HL-60 (cell line): ENCODE measurements around the gene CBFA2T2.

ENCODE experiments used
- DNase-seq, 2 experiments: peaks; one replicate each; pipeline ENCODE4 v3.0.0-alpha.2; 2010 to 2020; ENCODE audit warnings: low read depth in 1 of 2, low spot score in 1 of 2
- H3K27ac ChIP-seq: fragments of 250-450 bp; sonication (Bioruptor Pico); replicated peaks from 2 replicates; pipeline ENCODE4 v1.5.1; 2020; ENCODE audit warnings: mild to moderate bottlenecking, moderate library complexity
- H3K27me3 ChIP-seq: fragments of 250-450 bp; sonication (Bioruptor Pico); 2 replicates; pipeline ENCODE4 v1.5.1; 2021; ENCODE audit warnings: mild to moderate bottlenecking, moderate library complexity; ENCODE audit not compliant: insufficient read depth, poor library complexity, severe bottlenecking
- H3K4me3 ChIP-seq: replicated peaks from 2 replicates; pipeline ENCODE4 v1.5.1; 2011; ENCODE audit warnings: mild to moderate bottlenecking, control low read depth, low read length; ENCODE audit not compliant: insufficient read depth
- GABPA ChIP-seq: IDR thresholded peaks from 2 replicates; pipeline ENCODE4 v1.6.1; 2012; ENCODE audit warnings: low read depth
- POLR2AphosphoS5 ChIP-seq: IDR thresholded peaks from 2 replicates; pipeline ENCODE4 v1.6.1; 2012; ENCODE audit warnings: low read depth
- REST ChIP-seq: IDR thresholded peaks from 2 replicates; pipeline ENCODE4 v1.6.1; 2012; ENCODE audit warnings: low read depth; ENCODE audit not compliant: insufficient replicate concordance
- SPI1 ChIP-seq: IDR thresholded peaks from 2 replicates; pipeline ENCODE4 v1.6.1; 2012; ENCODE audit warnings: low read depth, mild to moderate bottlenecking, borderline replicate concordance
- TF ChIP-seq, protein P1 (sequence below): IDR thresholded peaks from one replicate; pipeline ENCODE4 v1.5.1; 2011; ENCODE audit warnings: low read length, control low read depth, inconsistent platforms; ENCODE audit not compliant: insufficient read depth

The CBFA2T2 gene

DNA sequence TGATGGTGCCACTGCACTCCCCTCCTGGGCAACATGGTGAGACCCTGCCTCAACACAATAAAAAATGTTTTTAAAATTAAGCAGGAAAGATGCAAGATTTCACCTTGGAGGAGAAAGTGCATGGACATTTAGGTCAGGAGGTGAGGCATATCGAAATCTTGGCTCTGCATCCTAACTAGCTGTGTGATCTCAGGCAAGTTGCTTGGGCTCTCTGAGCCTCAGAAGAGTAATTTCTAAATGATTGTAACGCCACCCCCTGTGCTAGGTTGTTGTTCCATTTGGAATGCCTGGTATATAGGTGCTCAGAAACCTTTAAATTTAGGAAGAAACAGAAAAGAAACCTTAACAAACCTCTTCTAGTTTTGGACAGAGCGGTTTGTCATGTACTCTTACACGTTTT, 136.3 kb downstream of the CBFA2T2 start:
- no peak for DNase-seq
- H3K27ac ChIP-seq = no peak overlapping the region
- H3K27me3 ChIP-seq = no peaks in the 10 kb centered on the region
- H3K4me3 ChIP-seq = no peak overlapping the region
- no peak for TF ChIP-seq GABPA
- TF ChIP-seq SPI1 = no peak
- no peak for TF ChIP-seq POLR2AphosphoS5
- TF ChIP-seq, protein P1, sequence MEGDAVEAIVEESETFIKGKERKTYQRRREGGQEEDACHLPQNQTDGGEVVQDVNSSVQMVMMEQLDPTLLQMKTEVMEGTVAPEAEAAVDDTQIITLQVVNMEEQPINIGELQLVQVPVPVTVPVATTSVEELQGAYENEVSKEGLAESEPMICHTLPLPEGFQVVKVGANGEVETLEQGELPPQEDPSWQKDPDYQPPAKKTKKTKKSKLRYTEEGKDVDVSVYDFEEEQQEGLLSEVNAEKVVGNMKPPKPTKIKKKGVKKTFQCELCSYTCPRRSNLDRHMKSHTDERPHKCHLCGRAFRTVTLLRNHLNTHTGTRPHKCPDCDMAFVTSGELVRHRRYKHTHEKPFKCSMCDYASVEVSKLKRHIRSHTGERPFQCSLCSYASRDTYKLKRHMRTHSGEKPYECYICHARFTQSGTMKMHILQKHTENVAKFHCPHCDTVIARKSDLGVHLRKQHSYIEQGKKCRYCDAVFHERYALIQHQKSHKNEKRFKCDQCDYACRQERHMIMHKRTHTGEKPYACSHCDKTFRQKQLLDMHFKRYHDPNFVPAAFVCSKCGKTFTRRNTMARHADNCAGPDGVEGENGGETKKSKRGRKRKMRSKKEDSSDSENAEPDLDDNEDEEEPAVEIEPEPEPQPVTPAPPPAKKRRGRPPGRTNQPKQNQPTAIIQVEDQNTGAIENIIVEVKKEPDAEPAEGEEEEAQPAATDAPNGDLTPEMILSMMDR = no peak
- TF ChIP-seq REST = no peak

DNA sequence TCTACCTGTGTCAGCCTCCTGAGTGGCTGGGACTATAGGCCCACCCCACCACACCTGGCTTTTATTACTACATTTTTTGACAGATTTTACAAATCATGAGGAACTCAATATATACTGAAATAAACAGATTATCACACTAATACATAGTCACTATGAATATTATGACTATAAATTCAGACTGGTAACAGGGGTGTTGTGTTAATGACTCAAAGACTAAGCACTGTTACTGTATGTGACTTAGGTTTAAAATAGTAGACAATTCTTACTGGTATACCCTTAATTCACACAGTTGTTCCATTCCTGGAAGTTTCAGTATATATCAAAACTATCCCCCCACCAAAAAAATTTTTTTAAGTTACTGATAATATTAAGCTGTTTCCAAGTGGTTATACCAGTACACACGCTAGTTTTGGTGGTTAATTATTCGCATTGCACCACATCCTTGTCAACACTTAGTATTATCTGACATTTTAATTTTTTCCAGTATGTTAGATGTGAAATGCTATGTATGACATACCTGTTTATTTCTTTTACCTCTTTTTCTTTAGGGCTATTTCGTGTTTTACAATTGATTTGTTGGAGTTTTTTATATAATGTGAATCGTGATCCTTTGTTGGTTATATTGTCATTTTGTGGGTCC, 137.8 kb downstream of the CBFA2T2 start:
- no peak overlapping the region for H3K27ac ChIP-seq
- DNase-seq = no peak
- no peak for TF ChIP-seq REST
- TF ChIP-seq POLR2AphosphoS5 = no peak
- no peak for TF ChIP-seq GABPA
- no peak overlapping the region for H3K4me3 ChIP-seq
- H3K27me3 ChIP-seq = no peaks in the 10 kb centered on the region

DNA sequence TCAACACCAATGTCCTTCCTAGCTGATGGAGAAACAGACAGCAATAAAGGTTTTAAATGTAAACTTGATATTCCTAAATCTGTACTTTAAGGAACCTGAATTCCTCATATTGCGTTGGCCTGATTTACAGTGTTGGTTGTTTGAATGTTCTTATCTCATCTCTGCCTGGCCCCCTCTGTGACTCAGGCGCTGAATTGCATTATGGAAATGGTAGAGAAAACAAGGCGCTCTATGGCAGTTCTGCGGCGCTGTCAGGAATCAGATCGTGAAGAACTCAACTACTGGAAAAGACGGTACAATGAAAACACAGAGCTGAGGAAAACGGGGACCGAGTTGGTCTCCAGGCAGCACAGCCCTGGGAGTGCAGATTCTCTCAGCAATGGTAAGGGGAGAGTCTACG, 139.6 kb downstream of the CBFA2T2 start:
- Histone ChIP-seq H3K27me3 (no peaks in the 10 kb centered on the region), H3K27ac (no peak overlapping the region), H3K4me3 (no peak overlapping the region)
- no peak for DNase-seq
- TF ChIP-seq GABPA (no peak), POLR2AphosphoS5 (no peak), SPI1 (no peak), REST (no peak)
- TF ChIP-seq, protein P1 = no peak

- Histone ChIP-seq H3K4me3 (no peak overlapping the region), H3K27ac (no peak overlapping the region), H3K27me3 (no peaks in the 10 kb centered on the region)
- TF ChIP-seq, protein P1 = no peak
- no peak for TF ChIP-seq GABPA
- TF ChIP-seq POLR2AphosphoS5 = no peak
- no peak for TF ChIP-seq REST
- no peak for TF ChIP-seq SPI1
- no peak for DNase-seq
Measured at GRCh38 chr20:33629979-33630378, 140.1 kb downstream of the CBFA2T2 start.
